Measurements from ENCODE around the gene STRIP1. TPM values are rescaled to one million over a fixed set of nuclear protein-coding genes. Genes with fewer than 3 reads are reported as not detected.

The STRIP1 gene
- total RNA-seq, 1 donor: 52.2 TPM

- DNase-seq (ENCODE audit: low read depth): no peak
- no peak for TF ChIP-seq CTCF (IDR thresholded peaks at IDR 0.05; ENCODE audit: insufficient read depth, low read depth, low read length)
- H3K4me3 ChIP-seq (ENCODE audit: low read depth, low read length): no peak overlapping the region
Observed at GRCh38 chr1:110055493-110056284, 21.3 kb downstream of the STRIP1 start.

- TF ChIP-seq CTCF (IDR thresholded peaks at IDR 0.05; ENCODE audit: insufficient read depth, low read depth, low read length): no peak
- DNase-seq (ENCODE audit: low read depth): no peak
- H3K4me3 ChIP-seq (ENCODE audit: low read depth, low read length): no peak overlapping the region
Observed at GRCh38 chr1:110056285-110056683, 21.9 kb downstream of the STRIP1 start.

- peak; percentile 16 for DNase-seq (ENCODE audit: low read depth)
Observed at GRCh38 chr1:110056776-110057175, 22.4 kb downstream of the STRIP1 start.

GRCh38 chr1:110057963-110058518, 23.6 kb downstream of the STRIP1 start:
- no peak for DNase-seq (ENCODE audit: low read depth)
- H3K4me3 ChIP-seq (ENCODE audit: low read depth, low read length): no peak overlapping the region
- no peak for TF ChIP-seq CTCF (IDR thresholded peaks at IDR 0.05; ENCODE audit: insufficient read depth, low read depth, low read length)

More at GRCh38 chr1:110056776-110057175, 22.4 kb downstream of the STRIP1 start:
- H3K4me3 ChIP-seq (ENCODE audit: low read depth, low read length): no peak overlapping the region
- no peak for TF ChIP-seq CTCF (IDR thresholded peaks at IDR 0.05; ENCODE audit: insufficient read depth, low read depth, low read length)

- no peak overlapping the region for H3K4me3 ChIP-seq (ENCODE audit: low read depth, low read length)
- DNase-seq (ENCODE audit: low read depth): no peak
- no peak for TF ChIP-seq CTCF (IDR thresholded peaks at IDR 0.05; ENCODE audit: insufficient read depth, low read depth, low read length)
Observed at GRCh38 chr1:110058591-110058990, 24.2 kb downstream of the STRIP1 start.

- H3K4me3 ChIP-seq (ENCODE audit: low read depth, low read length): no peak overlapping the region
- peak; percentile 45 for DNase-seq (ENCODE audit: low read depth)
- TF ChIP-seq CTCF (IDR thresholded peaks at IDR 0.05; ENCODE audit: insufficient read depth, low read depth, low read length): no peak
Observed at GRCh38 chr1:110059133-110059863, 24.9 kb downstream of the STRIP1 start.

All from fibroblast of villous mesenchyme (primary cell).